Bronchial epithelial cell (primary cell): ENCODE measurements around the gene ZIM2. TPM values are rescaled to one million over a fixed set of nuclear protein-coding genes. Genes with fewer than 3 reads are reported as not detected.

ENCODE experiments used
- DNase-seq: peaks from one replicate; pipeline ENCODE4 v3.0.0-alpha.2; 2010; ENCODE audit warnings: low read depth
- FAIRE-seq: peaks from 2 replicates; lab custom pipeline; 2011; peaks lifted over from hg19 to GRCh38; lab: Jason Lieb, UNC
- H3K27me3 ChIP-seq: 2 replicates; pipeline ENCODE4 v1.5.1; 2011; ENCODE audit warnings: low read length; ENCODE audit not compliant: control insufficient read depth, insufficient read depth
- H3K36me3 ChIP-seq: 2 replicates; pipeline ENCODE4 v1.5.1; 2011; ENCODE audit warnings: low read length; ENCODE audit not compliant: control insufficient read depth, insufficient read depth
- H3K4me3 ChIP-seq: 2 replicates; pipeline ENCODE4 v1.5.1; 2011; ENCODE audit warnings: mild to moderate bottlenecking, low read depth, low read length, control low read depth
- CTCF ChIP-seq: IDR thresholded peaks from 2 replicates; pipeline ENCODE4 v1.5.1; 2011; ENCODE audit warnings: mild to moderate bottlenecking, moderate library complexity, low read length, control low read depth, inconsistent platforms; ENCODE audit not compliant: insufficient read depth, severe bottlenecking
- total RNA-seq: library from RNA; depleted of rRNA; stranded (reverse); fragments of >200 nt; gene quantifications from 2 replicates; pipeline ENCODE4 v1.2.1, GENCODE V29; 2014

The ZIM2 gene
- total RNA-seq, 1 donor from 2014 or later = not detected

DNA sequence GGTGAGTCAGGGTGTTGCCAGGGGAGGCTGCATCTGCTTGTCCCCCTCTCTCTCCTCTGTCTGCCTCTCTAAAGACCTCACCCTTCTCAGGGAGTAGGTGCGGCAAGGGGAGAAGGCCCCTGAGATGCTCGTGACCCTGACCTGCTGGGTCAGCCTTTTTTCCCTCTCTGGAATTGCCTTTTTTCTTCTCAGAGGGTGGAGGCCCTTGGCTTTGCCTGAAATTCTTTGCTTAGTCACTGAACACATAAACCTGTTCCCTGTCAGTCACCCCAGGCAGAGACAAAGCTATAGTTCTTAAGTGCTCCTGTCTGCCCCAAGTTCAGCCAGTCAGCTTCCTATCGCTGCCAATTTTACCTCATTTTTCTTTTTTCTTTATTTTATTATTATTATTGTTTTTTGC is 35.2 kb upstream of the ZIM2 start:
- DNase-seq = no peak
- no peaks in the 10 kb centered on the region for H3K36me3 ChIP-seq
- H3K27me3 ChIP-seq = no peaks in the 10 kb centered on the region
- no peak for FAIRE-seq
- H3K4me3 ChIP-seq = no peak overlapping the region
- no peak for TF ChIP-seq CTCF

DNA sequence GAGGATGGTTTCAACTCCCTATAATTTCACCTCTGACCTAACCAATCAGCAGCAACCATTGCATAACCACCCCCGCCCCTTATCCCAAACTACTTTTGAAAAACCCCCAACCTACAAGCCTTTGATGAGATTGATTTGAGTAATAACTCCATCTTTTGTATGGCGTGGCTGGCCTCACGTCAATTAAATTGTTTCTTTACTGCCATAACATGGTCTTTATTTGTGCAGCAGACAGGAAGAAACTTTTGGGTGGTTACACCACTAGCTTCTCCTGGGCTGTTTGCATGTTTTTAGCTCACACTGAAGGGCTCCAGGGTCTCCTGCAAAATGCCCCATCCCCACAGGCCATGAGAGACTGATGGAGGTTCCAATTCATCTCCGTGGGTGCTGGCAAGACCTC is 34.0 kb upstream of the ZIM2 start:
- no peak for DNase-seq
- Histone ChIP-seq H3K36me3 (no peaks in the 10 kb centered on the region), H3K4me3 (no peak overlapping the region), H3K27me3 (no peaks in the 10 kb centered on the region)
- FAIRE-seq = no peak
- TF ChIP-seq CTCF = no peak

DNA sequence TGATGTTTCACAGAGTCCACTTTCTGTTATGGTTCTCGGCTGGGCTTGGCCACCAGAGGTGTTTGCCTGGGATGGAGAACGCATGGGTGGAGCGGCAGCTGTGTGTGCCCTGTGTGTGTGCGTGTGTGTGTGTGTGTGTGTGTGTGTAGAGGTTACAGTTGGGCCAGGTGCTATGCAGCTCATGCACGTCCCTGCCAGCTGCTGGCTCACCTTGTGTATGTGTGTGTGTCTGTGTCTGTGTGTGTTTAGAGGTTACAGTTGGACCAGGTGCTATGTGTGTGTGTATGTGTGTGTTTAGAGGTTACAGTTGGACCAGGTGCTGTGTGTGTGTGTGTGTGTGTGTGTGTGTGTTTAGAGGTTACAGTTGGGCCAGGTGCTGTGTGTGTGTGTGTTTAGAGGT is 33.0 kb upstream of the ZIM2 start:
- Histone ChIP-seq H3K36me3 (no peaks in the 10 kb centered on the region), H3K4me3 (no peak overlapping the region), H3K27me3 (no peaks in the 10 kb centered on the region)
- FAIRE-seq = peak; percentile 18
- no peak for TF ChIP-seq CTCF
- DNase-seq = no peak

DNA sequence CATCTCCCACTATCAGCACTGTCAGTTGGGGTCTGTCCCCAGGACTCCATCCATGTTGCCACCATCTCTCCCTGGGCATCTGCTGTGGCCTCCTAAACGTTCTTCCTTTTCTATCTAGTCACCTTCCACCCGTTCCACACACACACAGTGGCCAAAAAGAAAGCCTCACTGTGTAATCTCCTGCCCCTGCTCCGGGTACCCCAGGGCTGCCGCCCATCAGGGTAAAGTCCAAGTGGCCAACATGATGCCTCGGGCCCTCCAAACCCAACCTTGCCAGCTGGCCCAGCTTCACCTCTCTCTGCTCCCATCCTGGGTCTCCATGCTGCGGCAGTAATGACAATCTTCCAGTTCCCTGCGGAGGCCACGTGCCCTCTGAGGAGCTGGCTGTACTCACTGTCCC is 29.4 kb upstream of the ZIM2 start:
- Histone ChIP-seq H3K27me3 (no peaks in the 10 kb centered on the region), H3K4me3 (no peak overlapping the region), H3K36me3 (no peaks in the 10 kb centered on the region)
- no peak for TF ChIP-seq CTCF
- FAIRE-seq = no peak
- no peak for DNase-seq

- FAIRE-seq (no peak), DNase-seq (no peak)
- no peak for TF ChIP-seq CTCF
- Histone ChIP-seq H3K36me3 (no peaks in the 10 kb centered on the region), H3K27me3 (no peaks in the 10 kb centered on the region), H3K4me3 (no peak overlapping the region)
Measured at GRCh38 chr19:56868446-56868845, 27.9 kb upstream of the ZIM2 start.

DNA sequence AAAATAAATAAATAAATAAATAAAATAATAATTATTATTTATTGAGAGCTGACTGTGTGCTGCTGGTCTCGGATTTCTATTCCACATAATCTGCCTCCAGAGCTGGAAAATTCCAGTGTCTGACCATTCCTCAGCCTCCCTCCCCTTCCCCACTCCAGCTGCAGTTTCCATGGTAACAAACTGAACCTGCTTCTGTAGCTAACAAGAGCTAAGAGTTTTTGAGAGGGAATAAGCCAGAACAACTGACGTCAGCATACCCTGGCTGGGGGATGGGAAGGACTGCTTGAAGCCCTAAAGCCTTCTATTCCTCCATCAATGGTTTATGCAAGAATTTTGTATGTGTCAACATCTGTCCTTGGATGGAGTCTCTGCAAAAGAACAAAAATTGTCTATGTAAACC is 26.0 kb upstream of the ZIM2 start:
- DNase-seq (no peak), FAIRE-seq (no peak)
- Histone ChIP-seq H3K4me3 (no peak overlapping the region), H3K36me3 (no peaks in the 10 kb centered on the region), H3K27me3 (no peaks in the 10 kb centered on the region)
- TF ChIP-seq CTCF = no peak
